Inflammatory macrophage (primary cell): ENCODE data around the gene LGR5.

Source experiments
- DNase-seq, 2 donors: peaks; one replicate each; pipeline ENCODE4 v3.0.0-alpha.2; 2020 to 2022
- total RNA-seq, 18 experiments: gene quantifications; one replicate each; lab custom pipeline; 2026; ENCODE audit warnings: mixed read lengths in 6 of 18, inconsistent platforms in 2 of 18; lab: John Stamatoyannopoulos, UW

The LGR5 gene
- 0 to 0.12 (median 0) reads per million in 18 experiments for total RNA-seq

DNA sequence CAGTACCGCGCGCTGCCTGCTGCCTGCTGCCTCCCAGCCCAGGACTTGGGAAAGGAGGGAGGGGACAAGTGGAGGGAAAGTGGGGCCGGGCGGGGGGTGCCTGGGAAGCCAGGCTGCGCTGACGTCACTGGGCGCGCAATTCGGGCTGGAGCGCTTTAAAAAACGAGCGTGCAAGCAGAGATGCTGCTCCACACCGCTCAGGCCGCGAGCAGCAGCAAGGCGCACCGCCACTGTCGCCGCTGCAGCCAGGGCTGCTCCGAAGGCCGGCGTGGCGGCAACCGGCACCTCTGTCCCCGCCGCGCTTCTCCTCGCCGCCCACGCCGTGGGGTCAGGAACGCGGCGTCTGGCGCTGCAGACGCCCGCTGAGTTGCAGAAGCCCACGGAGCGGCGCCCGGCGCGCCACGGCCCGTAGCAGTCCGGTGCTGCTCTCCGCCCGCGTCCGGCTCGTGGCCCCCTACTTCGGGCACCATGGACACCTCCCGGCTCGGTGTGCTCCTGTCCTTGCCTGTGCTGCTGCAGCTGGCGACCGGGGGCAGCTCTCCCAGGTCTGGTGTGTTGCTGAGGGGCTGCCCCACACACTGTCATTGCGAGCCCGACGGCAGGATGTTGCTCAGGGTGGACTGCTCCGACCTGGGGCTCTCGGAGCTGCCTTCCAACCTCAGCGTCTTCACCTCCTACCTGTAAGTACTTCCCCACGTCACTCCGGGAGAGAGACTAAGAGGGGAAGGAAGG lies at the start of gene LGR5:
Gene LGR5 (plus strand): TSS at position 186 of the 732 bp plus-strand sequence. CDS start 283 bp downstream, at position 469.
- no peak for DNase-seq

DNA sequence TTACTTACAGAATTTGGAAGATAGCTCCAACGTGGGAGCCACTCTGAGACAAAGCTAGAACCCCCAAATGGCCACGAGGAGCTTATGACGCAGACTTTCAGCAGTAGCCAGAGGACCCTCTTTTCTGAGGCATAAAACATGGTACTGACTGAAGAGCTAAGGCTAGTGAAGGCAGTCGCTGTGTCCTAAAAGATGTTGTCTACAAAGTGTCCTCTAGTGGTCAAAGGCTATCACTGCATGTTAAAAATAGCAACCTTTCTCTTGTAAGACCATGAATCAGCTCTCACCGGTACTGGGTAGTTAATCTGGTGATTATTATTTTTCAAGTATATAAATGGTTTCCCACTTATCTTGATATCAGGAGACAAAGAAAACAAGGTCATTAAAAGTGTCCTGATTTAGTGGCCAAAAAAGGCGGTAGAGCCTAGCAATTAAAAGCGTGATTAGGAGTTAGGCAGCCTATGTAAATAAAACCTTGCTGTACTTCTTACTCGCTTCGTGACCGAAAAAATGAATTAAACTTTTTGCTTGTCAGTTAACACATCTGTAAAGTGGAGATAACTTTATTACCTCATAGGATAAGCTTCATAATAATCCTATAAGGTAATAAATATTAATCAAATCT lies 47.0 kb upstream of the LGR5 start:
- DNase-seq: peak; percentile 38 to 39

GRCh38 chr12:71393625-71394024 lies 46.0 kb upstream of the LGR5 start:
- no peak for DNase-seq

DNA sequence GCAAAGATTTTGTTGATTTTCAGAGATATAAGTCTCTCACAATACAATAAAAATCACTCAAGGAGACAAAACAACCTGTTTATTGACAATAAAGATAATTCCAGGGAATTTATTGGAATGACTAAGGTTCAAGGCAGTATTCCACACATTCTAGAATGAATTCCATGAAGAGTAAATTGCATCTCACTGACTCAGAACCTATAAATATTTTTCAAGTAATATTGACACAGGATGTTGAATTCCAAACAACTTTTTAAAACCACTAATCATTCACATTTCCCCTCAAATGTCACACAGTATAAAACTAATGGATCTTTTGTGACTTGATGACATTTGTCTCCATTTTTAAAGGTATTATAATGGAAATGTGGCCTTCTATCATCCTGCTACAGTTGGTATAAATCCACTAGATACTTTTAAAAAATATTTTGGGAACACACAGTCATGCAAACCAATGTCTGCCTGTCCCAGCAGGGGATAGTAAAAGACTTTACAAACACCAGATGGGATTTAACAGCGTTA lies 42.1 kb upstream of the LGR5 start:
- DNase-seq: no peak

DNA sequence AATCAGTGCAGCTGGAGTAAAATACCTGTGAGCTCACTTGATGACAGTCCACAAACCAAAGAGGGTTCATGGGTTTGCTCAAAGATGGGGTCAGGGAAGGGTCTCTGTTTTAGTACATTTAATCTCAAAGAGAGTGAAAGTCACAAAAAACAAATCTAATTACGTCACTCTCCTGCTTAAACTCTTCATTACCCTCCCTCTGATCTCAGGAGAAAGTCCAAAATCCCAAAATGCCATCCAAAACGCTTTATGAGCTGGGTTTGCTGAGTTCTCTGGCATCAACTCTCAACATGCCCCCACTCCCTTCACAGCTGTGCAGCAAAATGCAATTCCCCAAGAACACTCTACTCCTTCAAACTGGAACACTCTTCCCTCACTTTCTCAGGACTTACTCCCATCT lies 40.4 kb upstream of the LGR5 start:
- DNase-seq: no peak

DNA sequence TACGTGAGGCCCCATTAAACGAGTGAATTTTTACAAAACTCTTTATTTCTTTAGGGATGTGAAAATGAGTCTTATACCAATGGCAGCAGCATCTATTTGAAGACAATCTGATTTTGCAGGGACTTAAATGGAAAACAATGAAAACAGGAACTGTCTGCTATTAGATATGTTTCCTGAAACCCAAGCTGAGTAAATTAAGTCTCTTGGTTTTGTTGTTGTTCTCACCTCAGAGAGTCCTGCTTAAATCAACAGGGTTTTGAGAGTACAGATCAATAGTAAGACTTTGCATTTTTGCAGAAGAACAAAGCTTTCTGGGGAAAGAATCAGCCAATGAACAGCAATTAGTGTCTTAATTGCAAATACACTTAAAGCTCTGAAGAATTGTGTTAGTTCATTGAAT lies 39.1 kb upstream of the LGR5 start:
- no peak for DNase-seq

GRCh38 chr12:71405884-71406283 lies 33.7 kb upstream of the LGR5 start:
- no peak for DNase-seq

DNA sequence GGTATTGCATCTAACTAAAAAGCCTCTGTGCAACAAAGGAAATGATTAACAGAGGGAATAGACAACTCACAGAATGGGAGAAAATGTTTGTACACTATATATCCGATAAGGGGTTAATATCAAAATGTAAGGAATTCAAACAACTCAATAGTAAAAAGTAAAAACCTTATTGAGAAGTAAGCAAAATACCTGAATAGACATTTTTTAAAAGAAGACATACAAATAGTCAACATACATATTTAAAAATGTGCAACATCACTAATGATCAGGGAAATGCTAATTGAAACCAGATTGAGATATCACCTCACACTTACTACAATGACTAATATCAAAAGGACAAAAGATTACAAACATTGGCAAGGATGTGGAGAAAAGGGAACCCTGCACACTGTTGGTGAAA lies 31.9 kb upstream of the LGR5 start:
- no peak for DNase-seq

DNA sequence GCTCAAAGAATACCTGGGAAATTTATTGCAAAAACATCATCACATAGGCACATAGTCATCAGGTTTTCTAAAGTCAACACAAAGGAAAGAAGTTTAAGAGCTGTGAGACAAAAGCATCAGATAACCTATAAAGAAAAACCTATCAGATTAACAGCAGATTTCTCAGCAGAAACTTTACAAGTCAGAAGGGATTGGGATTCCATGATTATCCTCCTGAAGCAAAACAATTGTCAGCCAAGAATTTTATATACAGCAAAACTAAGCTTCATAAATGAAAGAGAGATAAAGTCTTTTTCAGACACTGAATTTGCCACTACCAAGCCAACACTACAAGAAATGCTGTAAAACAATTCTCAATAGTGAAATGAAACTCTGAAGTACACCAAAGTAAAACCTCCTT lies 28.8 kb upstream of the LGR5 start:
- no peak for DNase-seq

- no peak for DNase-seq
Observed at GRCh38 chr12:71411635-71412034, 28.0 kb upstream of the LGR5 start.

DNA sequence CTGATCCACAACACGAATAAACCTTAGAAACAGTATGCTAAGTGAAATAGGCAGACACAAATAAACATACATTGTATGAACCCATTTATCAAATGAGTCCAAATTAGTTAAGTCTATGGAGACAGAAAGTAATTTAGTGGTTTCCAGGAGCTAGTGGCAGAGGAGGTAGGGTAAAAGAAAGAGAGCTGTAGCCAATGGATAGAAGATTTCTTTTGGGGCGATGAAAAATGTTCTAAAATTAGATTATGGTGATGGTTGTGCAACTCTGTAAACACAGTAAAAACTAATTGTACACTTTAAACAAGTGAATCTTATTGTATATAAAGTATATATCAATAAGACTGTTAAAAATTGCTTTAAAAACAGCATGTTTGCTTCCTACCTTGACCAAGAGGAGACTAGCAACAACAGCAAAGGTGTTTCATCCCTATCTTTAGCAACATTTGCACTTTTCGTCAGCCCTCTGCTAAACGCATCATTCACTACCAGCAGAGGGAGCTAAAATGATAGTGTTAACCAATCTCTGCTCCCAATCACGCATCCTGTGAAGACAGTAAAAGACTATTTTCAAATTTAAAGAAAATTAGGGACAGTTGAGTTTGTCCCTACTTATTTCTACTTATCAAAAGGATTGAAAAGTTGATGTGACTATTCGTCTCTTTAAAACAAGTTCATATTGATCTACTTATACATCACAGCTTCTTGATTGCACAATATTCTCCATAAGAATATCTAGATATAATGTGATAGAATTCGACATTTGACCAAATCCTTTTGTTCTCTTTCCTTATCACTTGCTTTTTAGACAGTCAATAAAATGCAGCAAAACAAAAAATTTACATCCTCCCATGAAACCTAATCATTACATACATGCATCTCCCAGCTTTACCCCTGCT lies 24.0 kb upstream of the LGR5 start:
- peak; percentile 43 to 57 for DNase-seq

DNA sequence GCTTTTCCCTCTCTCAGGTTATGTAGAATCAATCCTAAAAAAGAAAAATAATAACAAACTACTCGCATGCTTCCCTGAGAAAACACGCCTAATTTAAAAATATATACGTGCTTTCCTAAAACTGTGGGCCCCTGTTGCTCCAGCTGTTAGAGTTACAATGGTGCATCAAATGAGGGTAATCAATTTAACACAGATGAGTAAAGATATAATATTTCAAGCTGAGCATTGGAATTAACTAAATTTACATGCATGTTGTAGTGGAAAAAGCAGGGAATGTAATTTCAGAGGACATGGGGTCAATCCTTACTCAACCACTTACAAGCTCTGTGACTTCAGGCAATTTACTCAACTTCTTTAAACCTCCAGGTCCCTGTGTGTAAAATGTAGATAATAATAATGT lies 22.4 kb upstream of the LGR5 start:
- no peak for DNase-seq

DNA sequence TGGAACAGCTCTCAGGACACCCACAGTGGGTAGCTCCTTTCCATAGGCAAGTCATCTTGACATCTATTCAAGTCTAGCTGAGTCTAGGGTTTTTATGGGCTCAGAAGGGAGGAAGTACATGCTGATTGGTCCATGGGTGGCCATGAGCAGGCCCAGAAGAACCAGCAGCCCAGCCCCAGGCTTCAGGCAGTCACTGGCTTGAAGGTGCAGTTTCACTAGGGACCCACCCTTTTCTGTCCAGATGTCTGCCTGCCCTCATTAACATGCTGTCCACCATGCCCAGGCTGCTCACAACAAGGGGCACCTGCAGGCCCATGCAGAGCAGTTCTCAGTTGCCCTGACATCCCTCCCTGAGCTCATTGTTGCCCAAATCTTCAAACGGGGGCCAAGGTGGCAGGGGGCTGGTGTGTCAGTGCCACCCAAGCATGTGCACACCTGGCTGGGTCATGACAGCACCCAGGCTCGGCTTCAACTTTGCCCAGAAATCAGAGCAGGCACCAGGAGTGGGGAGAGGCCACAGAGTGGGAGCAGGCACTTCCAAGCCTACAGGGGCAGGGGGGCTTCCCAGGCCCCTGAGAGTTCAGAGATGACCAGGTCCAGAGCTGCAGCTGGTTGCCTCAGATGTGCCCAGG lies 18.7 kb upstream of the LGR5 start:
- DNase-seq: no peak

- DNase-seq: no peak
Observed at GRCh38 chr12:71425568-71426299, 13.9 kb upstream of the LGR5 start.

GRCh38 chr12:71426300-71427047 lies 13.1 kb upstream of the LGR5 start:
- DNase-seq: no peak

DNA sequence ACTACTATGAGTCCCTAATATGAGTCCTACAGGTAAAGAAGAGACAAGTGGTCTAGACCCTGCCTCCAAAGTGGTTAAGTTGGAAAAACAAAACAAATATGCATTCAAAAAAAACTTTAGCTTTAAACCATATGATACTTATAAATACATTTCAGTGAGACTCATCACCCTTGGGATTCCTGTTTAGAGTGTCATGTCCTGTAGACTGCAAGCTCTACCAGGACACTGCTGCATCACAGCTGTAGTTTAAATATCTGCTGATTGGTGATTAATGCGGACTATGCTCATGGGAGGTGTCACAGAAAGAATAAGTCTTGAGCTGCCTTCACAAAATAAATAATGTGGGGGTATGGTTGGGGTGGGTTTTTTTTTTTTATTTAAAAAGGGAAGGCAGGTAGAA lies 8.8 kb upstream of the LGR5 start:
- DNase-seq: no peak

GRCh38 chr12:71431991-71432390 lies 7.6 kb upstream of the LGR5 start:
- DNase-seq: no peak

DNA sequence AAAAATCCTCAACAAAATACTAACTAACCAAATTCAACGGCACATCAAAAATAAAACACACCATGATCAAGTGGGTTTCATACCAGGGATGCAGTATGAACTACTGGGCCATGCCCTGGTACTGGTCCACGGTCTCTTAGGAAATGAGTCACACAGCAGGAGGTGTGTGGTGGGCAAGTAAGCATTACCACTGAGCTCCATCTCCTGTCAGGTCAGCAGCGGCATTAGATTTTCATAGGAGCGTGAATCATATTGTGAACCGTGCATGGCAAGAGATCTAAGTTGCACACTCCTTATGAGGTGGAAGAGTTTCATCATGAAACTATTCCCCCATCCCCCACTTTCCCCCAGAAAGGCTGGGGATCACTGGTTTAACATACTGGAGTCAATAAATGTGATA lies 6.7 kb upstream of the LGR5 start:
- DNase-seq: no peak

- no peak for DNase-seq
Observed at GRCh38 chr12:71436696-71437095, 2.9 kb upstream of the LGR5 start.

DNA sequence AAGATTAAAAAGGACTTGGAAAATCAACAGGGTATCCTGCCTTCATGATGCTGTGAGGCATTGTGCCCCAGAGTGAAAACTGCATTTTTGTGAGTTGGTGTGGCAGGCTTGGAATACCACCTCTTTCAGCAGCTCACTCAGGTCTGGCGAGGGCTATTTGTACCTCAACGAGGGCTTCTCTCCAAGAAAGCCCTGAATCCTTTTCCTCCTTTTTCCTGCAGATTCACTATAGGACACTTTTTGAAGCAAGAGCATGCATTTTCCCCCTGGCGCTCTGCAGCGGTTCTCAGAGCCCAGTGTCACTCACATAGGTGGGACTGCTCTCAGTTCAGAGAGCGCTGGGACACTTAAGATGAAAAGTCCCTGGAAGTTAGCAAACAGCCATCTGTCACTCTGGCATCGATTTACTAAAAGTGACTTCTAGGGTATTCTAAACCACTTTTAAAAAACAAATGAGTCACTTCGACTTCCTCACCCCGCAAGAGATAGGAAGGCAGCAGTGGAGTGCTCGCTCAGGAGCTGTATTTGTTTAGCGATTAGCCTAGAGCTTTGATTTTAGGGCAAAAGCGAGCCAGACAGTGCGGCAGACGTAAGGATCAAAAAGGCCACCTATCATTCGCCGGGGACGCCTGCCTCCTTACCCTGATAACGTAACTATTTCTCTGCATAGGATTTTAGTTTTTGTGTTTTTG lies 782 bp upstream of the LGR5 start:
- DNase-seq: no peak

GRCh38 chr12:71439362-71439612 lies 311 bp upstream of the LGR5 start:
- DNase-seq: no peak
